DMS79 (cell line): ENCODE measurements around the gene STX12.
"Not testable (repeated sequence)": the region's sequence is repeated elsewhere in the genome, so short reads cannot be mapped to it uniquely, and the experiment has no call there.

ENCODE experiments used
- DNase-seq: peaks from one replicate; lab custom pipeline; 2025; lab: John Stamatoyannopoulos, UW

Gene STX12

GRCh38 chr1:27775336-27775735 lies 2.3 kb downstream of the STX12 start:
- DNase-seq, result not testable (repeated sequence)

- not testable (repeated sequence) for DNase-seq
Measured at GRCh38 chr1:27776276-27776675, 3.3 kb downstream of the STX12 start.

GRCh38 chr1:27778056-27778455 lies 5.0 kb downstream of the STX12 start:
- no peak for DNase-seq

GRCh38 chr1:27779122-27779521 lies 6.1 kb downstream of the STX12 start:
- DNase-seq, result no peak

- DNase-seq, result no peak
Measured at GRCh38 chr1:27782950-27783349, 9.9 kb downstream of the STX12 start.

- DNase-seq, result no peak
Measured at GRCh38 chr1:27784700-27785099, 11.7 kb downstream of the STX12 start.

- no peak for DNase-seq
Measured at GRCh38 chr1:27785781-27786455, 12.9 kb downstream of the STX12 start.

GRCh38 chr1:27787895-27788294 lies 14.9 kb downstream of the STX12 start:
- no peak for DNase-seq

DNA sequence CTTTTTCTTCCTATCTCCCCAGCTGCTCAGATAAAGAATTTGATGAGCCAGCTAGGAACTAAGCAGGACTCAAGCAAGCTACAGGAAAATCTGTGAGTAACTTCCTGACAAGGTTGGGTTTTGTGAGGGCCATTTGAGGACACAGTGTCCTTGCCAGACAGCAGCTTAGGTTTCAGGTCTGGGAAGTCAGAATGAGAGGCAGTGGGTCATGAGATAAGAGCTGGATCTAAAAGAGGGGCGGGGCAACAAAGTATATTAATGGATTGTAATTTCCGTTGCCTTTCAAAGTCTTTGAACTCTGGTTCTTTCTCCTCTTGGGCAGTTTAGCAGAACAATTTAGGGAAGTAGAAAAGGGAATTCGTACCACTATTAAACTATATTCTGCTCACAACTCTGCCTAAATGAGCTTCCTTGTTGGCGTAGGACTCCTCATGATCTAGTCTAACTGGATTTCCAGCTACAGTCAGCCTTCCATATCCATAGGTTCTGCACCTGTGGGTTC lies 16.6 kb downstream of the STX12 start:
- DNase-seq, result no peak

- DNase-seq, result not testable (repeated sequence)
Measured at GRCh38 chr1:27790270-27790669, 17.3 kb downstream of the STX12 start.

GRCh38 chr1:27795601-27796000 lies 22.6 kb downstream of the STX12 start:
- no peak for DNase-seq

- no peak for DNase-seq
Measured at GRCh38 chr1:27804791-27805190, 31.8 kb downstream of the STX12 start.

- no peak for DNase-seq
Measured at GRCh38 chr1:27806758-27807157, 33.7 kb downstream of the STX12 start.

DNA sequence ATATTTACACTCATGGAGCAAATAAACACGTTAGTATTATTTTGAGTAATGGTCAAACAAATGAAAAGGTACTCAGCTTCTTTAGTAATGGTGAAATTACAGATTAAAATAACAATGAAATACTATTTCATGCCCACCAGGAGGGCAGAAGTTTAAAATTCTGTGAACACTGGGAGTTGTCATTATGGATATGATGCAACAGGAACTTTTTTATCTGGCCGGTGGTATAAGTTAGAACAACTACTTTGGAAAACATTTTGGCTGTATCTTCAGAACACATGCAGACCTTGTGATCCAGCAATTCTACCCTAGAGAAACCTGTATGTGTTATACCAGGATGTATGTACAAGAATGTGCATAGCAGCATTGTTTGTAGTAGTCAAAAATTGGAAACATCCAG lies 34.4 kb downstream of the STX12 start:
- no peak for DNase-seq

GRCh38 chr1:27808131-27808530 lies 35.1 kb downstream of the STX12 start:
- DNase-seq, result not testable (repeated sequence)

- DNase-seq, result no peak
Measured at GRCh38 chr1:27809883-27810282, 36.9 kb downstream of the STX12 start.

GRCh38 chr1:27811741-27812500 lies 38.9 kb downstream of the STX12 start:
- DNase-seq, result no peak

DNA sequence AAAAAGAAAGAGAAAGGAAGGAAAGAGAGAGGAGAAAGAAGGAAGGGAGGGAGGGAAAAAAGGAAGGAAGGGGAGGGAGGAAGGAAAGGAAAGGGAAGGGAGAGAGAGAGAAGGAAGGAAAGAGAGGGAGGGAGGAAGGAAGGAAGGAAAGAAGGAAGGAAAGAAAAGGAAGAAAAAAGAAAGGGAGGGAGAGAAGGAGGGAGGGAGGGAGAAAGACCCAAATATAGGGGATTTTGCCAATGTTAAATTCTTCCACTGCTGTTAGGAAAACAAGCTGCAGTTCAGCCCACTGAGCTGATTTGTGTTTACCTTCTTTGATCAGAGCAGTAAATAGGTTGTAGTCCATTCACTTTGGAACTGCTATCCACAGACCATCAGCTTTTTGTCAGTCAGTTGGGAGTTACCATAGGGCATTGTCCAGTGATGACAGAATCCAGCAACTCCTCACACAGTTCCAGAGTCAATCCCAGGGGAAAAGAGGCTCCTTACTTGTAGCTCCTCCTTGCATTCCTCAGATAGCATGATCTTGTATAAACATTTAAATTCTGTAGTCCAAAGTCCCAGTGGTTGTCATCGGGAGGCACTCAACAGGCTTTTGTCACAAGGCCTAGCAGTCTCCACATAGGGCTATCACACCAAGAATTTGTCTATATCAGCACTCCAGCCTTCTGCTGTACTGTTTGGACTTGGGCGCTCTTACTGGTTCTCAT lies 44.1 kb downstream of the STX12 start:
- no peak for DNase-seq

DNA sequence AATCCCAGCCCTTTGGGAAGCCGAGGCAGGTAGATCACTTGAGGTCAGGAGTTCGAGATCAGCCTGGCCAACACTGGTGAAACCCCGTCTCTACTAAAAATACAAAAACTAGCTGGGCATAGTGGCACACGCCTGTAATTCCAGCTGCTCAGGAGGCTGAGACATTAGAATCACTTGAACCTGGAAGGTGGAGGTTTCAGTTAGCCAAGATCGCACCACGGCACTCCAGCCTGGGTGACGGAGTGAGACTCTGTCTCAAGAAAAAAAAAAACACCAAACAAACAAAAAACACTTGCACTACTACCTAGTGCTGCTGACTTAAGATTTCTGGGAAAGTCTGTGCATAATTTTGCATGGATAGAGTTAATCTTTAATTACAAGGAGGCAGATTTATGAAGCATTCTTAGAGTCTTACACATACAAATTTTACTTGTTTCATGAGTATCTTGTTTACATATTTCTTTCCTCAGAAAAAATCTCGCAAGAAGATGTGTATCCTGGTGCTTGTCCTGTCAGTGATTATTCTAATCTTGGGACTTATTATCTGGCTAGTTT lies 48.8 kb downstream of the STX12 start:
- DNase-seq, result no peak

GRCh38 chr1:27823784-27824183 lies 50.8 kb downstream of the STX12 start:
- DNase-seq, result no peak

DNA sequence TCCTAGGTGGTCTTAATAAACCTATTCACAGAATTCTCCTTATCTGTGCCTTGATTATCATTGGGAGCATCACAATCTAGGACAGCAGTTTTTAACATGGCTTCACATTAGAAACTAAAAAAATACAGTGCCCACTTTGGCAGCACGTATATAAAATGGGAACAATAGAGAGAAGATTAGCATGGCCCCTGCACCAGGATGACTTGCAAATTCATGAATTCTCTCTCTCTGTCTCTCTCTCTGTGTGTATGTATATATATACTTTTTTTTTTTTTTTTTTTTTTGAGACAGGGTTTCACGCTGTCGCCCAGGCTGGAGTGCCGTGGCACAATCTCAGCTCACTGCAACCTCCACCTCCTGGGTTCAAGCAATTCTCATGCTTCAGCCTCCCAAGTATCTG lies 51.4 kb downstream of the STX12 start:
- no peak for DNase-seq

GRCh38 chr1:27829339-27829960 lies 56.4 kb downstream of the STX12 start:
- not testable (repeated sequence) for DNase-seq
